ENCODE data around the gene LARP6.
"Not testable (repeated sequence)": the region's sequence is repeated elsewhere in the genome, so short reads cannot be mapped to it uniquely, and the experiment has no call there.

Gene LARP6

GRCh38 chr15:70831094-70831911 lies 22.7 kb downstream of the LARP6 start:
- DNase-seq (ENCODE audit: low read depth in 3 of 3) = no peak

- DNase-seq (ENCODE audit: low read depth in 3 of 3) = no peak
These were observed 23.3 kb downstream of the LARP6 start for GRCh38 chr15:70830615-70831014.

GRCh38 chr15:70829371-70830166 lies 24.4 kb downstream of the LARP6 start:
- DNase-seq (ENCODE audit: low read depth in 3 of 3) = no peak

- no peak for DNase-seq (ENCODE audit: low read depth in 3 of 3)
These were observed 26.2 kb downstream of the LARP6 start for GRCh38 chr15:70827721-70828120.

- no peak for DNase-seq (ENCODE audit: low read depth in 3 of 3)
These were observed 27.3 kb downstream of the LARP6 start for GRCh38 chr15:70826634-70827033.

GRCh38 chr15:70825841-70826240 lies 28.1 kb downstream of the LARP6 start:
- DNase-seq (ENCODE audit: low read depth in 3 of 3) = no peak

GRCh38 chr15:70823196-70823595 lies 30.8 kb downstream of the LARP6 start:
- no peak for DNase-seq (ENCODE audit: low read depth in 3 of 3)

- DNase-seq (ENCODE audit: low read depth in 3 of 3) = no peak
These were observed 33.7 kb downstream of the LARP6 start for GRCh38 chr15:70820214-70820613.

- no peak for DNase-seq (ENCODE audit: low read depth in 3 of 3)
These were observed 35.4 kb downstream of the LARP6 start for GRCh38 chr15:70818580-70818979.

GRCh38 chr15:70817266-70817665 lies 36.7 kb downstream of the LARP6 start:
- no peak for DNase-seq (ENCODE audit: low read depth in 3 of 3)

GRCh38 chr15:70815604-70816003 lies 38.4 kb downstream of the LARP6 start:
- DNase-seq (ENCODE audit: low read depth in 3 of 3) = no peak

GRCh38 chr15:70815011-70815410 lies 38.9 kb downstream of the LARP6 start:
- not testable (repeated sequence) for DNase-seq (ENCODE audit: low read depth in 3 of 3)

- DNase-seq (ENCODE audit: low read depth in 3 of 3) = no peak
These were observed 41.1 kb downstream of the LARP6 start for GRCh38 chr15:70812827-70813364.

- no peak for DNase-seq (ENCODE audit: low read depth in 3 of 3)
These were observed 42.9 kb downstream of the LARP6 start for GRCh38 chr15:70810916-70811578.

GRCh38 chr15:70806992-70807712 lies 46.8 kb downstream of the LARP6 start:
- no peak for DNase-seq (ENCODE audit: low read depth in 3 of 3)

- DNase-seq (ENCODE audit: low read depth in 3 of 3) = not testable (repeated sequence)
These were observed 49.6 kb downstream of the LARP6 start for GRCh38 chr15:70804388-70804787.

- DNase-seq (ENCODE audit: low read depth in 3 of 3) = no peak
These were observed 51.3 kb downstream of the LARP6 start for GRCh38 chr15:70802629-70803028.

GRCh38 chr15:70801109-70801508 lies 52.8 kb downstream of the LARP6 start:
- no peak for DNase-seq (ENCODE audit: low read depth in 3 of 3)

- no peak for DNase-seq (ENCODE audit: low read depth in 3 of 3)
These were observed 54.1 kb downstream of the LARP6 start for GRCh38 chr15:70799667-70800450.

- DNase-seq (ENCODE audit: low read depth in 3 of 3) = no peak
These were observed 56.5 kb downstream of the LARP6 start for GRCh38 chr15:70797464-70797863.

Data from stimulated activated CD4-positive, alpha-beta T cell treated with anti-CD3 and anti-CD28 coated beads, TNF-alpha, amount 100 ng/mL, for 24 hours (primary cell).